Mesenteric fat pad (tissue), 1 donor: ENCODE measurements around the gene CDKN2B-AS1. TPM values are rescaled to one million over a fixed set of nuclear protein-coding genes. Genes with fewer than 3 reads are reported as not detected.

ENCODE experiments used
- DNase-seq: peaks from one replicate; pipeline ENCODE4 v3.0.0-alpha.2; 2020; ENCODE audit warnings: low spot score
- total RNA-seq: library from RNA; stranded (reverse); fragmentation: NEBNext Ultra II Directional; extraction: Animal tissue kit (Norgen Biotek cat#: 25700); gene quantifications from one replicate; pipeline ENCODE4 v1.2.1, GENCODE V29; 2021
- donor health status: DM: yes; HTN: yes; CAD: no.

Gene CDKN2B-AS1
- total RNA-seq, 1 donor from 2014 or later = 0.64 TPM

DNA sequence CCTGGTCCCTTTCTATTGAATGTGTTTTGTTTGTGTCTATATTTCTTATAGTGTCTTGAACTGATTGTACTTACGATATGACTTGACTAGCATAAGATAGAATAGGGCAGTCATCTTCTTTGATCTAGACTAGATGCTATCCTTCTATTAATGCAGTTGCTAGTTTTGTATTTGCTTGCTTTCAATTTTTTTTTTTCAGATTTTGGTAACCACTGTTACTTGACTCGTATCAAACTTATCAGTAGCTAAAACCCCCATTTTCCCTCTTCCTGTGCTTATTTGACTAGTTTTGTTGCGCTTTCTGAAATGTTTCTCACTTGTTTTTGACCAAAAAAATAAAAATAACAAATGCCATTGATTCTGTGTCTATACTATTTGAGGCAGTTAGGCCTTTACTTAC lies 83.5 kb downstream of the CDKN2B-AS1 start:
- DNase-seq = no peak

DNA sequence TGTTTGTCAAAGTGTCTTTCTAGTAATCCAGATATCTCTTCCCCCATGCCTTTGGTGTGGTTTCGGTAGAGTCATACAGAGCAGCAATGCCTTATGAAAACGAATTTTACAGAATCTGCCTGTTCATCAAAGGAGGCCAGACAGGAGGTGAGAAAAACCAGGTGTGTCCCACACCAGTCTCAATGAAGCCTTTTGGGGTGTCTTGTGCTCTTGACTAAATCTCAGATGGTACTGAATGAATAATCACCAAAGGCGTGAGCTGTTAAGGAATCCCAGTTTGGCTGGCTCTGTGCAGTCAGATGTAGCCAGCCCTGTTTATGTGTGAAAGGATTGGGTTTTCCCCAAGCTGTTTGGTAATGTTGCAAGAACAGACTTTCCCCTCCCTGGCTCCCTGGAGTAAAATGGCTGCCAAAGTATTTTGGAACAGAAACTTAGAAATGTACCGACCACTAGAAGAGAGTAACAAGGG lies 85.3 kb downstream of the CDKN2B-AS1 start:
- no peak for DNase-seq

DNA sequence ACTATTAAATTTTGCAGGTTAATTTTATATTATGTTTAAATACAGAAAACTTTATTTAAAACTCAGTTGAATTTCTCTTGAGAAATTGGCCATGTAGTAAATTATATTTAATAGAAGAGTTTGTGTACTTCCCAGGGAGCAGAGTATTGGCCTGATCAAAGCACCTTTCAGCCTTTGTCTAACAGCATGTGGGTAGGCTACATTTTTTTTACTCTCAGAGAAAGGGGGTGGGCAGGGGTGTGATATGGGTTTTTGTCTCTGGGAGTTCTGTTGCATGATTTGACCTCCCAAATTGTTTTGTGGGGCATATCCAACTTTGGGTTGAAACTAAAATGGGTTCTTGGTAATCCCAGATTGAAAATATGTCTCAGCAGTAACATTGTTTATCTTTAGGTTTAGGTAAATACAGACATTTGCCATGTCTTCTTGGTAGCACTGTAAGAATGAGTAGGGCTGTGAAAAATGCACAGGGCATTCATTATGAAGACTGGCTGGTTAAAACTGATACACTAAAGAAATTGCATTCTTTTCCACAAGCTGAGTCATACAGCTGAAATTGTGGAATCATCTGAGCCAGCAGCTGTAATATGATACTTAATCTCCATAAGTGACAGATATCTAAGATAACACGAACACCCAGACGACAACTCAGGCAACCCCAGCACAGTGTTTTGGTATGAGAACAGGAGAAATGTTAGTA lies 89.9 kb downstream of the CDKN2B-AS1 start:
- DNase-seq = no peak

DNA sequence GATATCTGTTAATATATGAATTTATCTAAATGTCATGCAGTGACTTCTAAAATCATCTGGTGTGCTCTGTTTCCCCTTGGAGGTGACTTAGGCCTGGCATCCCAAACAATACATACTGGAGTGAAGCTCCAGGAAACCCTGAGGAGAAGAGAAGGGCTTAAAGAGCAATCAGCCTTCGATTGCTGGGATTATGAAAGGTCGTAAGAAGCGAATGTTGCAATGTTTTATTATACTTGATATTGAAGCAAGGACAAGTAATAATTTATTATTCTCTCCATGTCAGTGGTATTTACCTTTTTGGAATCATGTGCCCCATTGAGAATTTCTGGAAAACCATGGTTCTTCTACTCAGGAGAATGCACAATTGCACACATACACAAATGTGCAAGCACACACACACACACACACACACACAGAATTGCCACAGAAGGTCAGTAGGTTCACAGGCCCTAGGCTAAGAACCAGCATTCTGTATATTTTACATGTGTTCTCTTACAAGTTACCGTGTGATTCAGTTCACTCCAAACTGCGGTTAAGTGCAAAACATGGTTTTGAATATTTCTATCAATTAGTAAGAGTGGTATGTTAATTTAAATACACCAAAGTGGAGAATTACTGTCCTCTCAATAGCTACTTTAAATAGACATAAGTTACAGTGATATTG lies 93.6 kb downstream of the CDKN2B-AS1 start:
- DNase-seq = no peak

DNA sequence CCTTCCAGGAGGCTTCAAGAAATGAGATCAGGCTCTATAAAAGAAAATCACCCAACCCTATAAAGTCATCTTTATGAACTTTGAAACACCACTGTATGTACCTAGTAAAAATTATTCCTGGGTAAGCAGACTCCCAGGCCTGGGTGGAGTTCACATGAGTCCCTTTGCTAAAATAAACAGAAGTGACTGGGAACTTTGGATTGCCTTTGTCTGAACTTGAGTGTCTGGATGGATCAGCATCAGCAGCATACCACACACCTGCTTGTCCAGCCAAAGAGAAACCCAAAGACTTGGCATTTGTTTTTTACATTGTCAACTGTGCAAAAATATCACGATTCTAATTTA lies 94.1 kb downstream of the CDKN2B-AS1 start:
- DNase-seq = no peak

DNA sequence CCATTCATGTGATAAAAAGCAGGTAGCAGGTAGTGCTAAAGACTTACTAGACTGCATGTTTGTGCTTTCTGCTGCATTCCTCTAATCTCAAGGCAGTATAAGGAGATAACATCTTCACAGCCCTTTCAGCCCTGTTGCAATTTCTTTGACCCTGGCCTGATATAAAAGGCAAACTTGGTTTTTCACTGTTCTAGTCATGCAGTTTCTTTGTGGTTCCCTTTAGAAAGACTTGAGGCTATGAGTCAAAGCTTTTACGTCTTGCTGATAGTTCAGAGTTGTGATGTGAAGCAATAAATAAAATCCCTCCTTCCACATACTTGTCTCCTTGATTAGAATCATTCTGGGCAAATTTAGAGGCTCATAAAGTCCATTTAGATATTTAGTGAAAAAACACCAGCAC lies 103.1 kb downstream of the CDKN2B-AS1 start:
- DNase-seq = no peak

DNA sequence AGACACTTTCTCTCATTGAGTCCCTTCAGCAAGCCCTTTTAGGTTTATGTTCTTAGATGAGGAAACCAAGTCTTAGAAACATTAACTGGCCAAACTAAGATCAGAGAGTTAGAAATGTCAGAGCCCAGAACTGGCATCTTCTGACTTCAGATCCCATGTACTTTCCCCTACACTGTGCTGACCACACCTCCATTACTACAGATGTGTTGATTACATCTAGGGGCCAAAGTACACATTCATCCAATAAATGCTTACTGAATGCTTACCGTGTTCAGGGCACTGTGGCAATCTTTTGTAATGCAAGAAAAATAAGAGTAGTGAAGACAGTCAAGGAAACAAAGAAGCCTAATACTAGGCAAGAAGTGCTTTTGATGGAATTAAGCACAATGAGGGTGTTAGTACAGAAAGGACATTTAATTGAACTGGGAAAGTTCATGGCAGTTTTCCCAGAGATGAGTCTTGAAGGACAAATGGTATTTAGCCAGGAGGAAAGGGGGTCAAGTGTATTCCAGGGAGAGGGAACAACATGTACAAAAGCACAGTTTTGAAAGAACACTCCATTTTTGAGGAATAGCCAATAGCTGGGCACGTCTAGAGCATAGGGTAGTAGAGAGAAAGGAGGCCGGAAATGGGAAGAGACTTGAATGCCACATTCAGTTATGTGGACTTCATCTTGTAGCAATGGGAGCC lies 104.2 kb downstream of the CDKN2B-AS1 start:
- no peak for DNase-seq

DNA sequence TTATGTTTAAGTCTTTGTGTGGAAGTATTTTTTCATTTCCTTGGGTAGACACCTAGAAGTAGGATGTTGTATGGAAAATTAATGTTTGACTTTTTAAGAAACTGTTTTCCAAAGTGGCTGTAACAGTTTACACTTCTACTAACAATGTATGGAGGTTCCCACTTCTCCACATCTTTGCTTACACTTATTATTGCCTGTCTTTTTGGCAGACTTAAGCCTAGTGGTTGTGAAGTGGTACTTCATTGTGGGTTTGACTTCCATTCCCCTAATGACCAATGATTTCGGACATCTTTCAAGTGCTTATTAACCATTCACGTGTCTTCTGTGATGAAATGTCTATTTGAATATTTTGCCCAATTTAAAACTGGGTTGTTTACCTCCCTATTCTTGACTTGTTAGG lies 106.0 kb downstream of the CDKN2B-AS1 start:
- DNase-seq = no peak

DNA sequence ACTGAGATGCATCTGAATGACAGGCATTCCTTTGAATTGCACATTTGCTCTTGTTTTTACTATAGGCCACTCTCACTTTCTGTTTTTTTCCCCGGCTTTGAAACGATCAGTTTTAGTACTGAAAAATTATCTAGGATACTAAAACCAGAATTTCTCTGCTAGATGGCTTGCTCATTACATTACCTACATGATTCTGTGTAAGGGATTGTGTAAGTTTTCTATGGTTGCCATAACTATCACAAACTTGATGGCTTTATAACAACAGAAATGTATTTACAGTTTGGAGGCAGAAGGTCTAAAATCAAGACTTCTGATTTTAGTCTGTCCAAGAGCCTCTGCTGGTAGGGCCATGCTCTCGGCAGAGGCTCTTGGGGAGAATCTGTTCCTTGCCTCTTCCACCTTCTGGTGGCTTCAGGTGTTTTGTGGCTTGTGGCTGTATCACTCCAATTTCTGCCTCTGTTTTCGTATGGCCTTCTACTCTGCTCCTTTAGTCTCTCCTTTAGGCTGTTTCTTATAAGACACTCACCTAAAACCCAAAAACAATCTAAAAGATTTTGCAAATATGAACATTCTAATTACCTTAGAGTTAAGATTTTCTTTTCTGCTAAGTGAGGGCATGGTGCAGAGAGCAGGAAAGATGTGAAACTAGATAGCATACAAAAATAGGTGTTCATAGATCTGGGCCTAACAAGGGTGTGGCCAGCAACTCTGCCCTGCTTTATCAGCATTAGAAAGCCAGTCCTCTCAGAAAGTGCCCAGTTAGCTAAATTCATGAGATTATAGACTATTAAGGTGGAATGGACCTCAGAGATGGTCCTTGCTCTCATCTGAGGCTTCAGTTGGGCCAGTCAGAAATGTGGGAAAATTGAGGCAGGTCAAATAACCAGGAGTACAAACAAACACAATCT lies 107.8 kb downstream of the CDKN2B-AS1 start:
- DNase-seq = no peak

DNA sequence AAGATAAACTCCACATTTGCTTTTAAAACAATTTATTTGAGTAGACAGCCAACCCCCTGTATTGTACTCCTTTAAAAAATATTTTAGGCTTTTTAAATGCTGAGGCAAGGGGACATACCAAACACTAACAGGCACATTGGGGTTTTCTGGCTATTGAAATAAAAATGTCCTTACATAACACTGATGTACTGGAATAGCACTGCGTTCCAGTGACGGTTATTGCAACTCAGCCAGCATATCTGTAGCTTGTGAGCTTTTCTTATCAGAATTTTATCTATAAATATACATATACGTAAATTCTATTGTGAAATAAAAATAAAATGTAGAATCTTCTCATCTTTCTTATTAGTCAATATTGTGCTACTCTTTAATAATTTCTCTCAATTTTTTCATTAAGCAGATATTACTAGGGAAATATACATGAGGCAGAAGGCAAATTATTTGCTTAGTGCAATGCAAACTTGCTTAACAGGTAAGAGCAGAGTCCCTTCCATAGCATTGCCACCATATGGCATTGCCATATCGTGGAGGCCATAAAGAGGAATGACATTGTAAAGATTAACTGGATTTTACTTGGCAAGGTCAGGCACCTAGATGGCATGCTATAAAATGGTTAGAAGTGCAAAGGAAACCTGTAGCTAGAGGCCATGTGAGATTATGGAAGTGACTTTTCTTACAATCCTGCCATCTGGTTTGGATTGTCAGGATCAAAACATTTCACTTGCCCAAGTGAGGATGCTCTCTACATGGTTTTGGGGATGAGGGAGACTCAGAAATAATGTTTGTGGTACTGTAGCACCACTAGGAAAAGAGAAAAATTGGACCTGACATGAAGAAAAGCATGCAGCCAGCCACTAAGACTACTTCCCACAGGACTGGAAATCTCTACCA lies 109.3 kb downstream of the CDKN2B-AS1 start:
- no peak for DNase-seq

DNA sequence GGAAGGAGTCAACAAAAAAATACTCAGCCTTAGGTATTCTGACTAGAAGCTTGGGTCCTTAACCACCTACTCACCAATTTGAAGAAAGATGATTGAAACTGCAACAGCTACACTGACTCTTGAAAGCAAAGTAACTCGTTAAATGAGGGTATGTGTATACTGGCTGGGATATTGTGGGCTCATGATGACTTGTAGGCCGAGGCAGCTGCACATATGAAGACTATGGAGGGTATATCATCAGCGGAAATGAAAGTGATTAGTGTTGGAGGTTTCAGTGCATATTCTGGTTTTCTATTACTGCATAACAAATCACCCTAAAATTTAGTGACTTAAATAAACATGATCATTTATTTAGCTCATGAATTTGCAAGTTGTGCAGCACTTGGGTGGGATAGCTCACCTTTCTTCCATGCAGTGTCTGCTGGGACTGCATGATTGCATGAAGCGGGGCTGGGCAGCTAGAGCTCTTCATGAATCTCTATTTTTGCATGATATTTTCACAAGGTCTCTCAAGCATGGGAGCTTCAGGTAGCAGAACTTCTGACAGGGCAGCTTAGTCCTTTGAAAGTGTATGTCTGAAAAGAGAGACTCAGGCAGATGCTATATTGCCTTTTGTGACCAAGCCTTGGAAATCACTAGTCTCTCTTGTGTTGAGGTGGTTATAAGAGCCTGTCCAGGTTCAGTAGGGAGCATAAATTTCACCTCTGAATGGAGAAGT lies 110.6 kb downstream of the CDKN2B-AS1 start:
- no peak for DNase-seq

DNA sequence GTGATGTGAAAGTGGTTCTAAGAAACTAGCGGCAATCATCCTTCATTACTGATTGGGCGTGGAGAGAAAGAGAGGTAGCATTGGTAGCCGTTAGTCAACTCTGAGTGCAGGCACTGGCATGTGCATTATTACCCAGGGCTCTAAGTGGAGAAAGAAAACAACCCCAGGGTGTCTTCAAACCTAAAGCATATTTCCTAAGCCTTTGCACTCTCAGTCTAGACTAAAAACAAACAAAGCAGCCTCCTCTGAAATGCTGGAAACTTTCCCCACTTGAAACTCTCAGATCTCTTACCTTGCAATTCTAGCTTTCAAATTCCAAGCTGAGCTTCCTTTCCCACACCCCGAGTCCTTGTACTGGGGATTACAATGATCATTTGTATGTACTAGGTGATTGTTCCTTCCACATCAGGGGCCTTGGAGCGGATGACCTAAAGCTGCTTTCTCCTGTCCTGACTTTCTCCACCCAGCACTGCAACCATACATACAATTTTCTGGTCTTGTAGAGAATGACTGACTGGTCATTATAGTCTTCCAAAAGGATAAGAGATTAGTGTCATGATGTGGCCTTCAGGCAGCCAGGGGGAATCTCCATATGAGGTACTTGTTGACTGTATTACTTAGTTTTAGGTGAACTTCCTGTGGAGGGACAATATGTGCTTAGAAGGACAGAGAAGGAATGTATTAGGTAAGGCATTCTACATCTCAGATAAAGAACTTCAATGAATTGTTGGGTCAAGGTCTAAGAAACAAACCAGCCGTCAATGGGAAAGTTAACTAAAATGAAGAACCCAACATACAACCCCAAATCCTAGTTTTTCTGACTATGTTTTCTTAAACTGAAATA lies 112.8 kb downstream of the CDKN2B-AS1 start:
- no peak for DNase-seq

DNA sequence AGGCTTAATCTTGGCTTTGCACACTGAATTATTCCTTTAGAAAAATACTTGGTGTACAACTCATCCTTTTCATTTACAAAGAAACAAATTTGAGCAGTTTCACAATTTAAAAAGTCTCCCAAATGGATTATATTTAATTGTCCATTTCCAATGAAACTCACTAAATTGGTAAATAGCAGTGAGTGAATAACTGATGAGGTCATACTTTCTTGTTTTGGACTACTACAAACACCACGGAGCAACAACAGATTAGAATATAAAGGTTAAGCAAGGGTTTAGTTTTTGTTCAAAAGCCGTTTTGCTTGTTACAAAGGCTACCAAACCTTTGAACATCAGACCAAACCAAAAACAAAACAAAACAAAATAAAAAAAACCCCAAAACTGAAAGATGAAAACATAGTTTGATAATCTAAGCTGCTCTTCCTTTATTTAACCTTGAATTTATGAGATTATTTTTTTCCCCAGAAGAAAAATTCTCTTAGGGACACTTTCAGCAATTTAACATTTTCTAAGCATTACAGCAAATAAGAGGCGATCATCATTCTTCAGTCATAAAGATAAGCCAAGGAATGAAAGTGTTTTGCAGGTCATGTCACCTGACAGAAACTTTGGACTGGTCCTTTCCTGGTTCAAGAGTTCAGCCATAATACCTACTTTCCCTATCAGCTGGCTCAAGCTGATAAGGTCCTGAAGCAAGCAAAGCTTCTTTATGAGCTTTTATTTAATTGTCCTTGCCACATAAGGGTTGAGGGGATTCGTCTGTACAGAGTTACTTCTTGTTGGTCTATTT lies 114.2 kb downstream of the CDKN2B-AS1 start:
- no peak for DNase-seq

DNA sequence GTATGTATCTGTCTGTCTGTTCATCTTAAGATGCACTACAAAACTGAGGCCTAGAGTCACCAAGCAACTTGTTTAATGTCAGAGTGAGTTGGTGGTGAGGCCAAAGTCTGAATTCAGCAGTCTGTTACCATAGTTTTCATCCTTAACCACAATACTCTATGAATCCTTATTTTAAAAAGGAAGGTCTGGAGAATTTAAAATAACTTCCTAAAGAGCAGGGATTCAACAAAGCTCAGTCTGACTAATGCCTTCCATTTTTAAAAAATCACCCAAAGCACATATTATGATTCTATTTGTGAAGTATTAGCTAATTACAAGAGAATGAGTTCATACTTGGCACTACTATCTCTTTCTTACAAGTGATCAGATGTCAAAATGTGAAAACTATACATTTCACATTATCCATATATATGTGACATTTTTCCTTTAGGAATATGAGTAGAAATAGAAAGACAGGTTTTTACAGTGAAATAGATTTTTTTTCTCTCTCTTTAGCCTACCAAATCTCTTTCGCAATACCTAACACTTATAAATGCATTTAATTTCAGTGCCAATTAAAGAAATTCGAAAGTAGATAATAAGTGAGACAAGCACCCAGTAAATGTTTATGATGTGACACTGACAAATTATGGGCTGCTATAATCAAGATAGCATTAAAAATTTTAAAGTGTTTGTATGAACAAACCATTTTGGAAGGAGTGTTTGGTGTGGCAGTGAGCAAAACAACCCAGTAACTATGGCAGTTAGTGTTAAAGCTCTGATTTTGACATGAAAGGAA lies 116.8 kb downstream of the CDKN2B-AS1 start:
- DNase-seq = no peak

DNA sequence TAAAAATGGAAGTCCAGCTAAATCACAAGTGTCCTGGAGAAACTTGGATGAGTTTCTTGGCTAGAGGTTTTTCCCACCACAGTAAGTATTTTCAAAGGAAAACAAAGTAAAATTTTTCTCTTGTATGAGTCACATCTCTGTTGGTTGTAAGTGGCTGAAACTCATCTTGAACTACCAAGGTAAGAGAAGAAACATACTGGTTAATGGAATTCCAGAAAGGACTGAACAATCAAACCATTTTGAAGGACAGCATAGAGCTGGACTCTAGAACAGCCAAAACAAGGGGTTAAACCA lies 117.3 kb downstream of the CDKN2B-AS1 start:
- no peak for DNase-seq

DNA sequence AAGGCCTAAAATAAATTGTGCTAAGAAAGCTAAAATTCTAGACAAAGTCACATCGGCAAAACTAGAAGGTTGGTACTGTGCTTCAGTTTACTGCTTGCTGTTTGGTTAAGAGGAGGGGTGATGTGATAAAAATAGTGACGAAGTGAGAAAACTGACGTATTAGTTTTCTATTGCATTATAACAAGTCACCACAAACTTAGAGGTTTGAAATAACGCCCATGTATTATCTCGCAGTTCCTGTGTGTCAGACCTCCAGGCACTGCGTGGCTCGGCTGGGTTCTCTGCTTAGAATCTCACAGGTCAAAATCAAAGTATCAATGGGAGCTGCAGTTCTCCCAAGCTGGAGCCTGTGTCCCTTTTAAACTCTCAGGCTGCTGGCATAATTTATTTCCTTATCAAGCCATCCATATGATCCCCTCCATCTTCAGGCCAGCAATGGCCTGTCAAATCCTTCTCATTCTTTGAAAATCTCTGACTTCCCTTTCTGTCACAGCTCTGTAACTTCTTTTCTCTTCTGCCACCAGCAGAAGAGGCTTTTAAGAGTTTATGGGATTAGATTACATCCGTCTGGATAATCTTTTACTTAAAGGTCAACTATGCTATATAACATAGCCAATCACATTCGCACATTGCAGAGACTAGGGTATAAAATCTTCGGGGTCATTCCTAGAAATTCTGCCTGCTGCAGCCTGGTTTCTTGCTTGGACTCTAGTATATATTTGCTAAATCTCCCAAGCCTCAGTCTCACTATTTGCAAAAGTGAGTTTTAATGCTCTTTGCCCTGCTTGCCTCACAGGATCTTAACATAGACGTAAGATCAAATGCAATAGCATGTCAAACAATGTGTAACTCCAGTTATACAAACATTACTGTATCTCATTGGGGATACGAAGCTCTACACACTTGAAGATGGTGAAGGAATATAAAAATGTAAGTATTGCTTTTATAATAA lies 118.6 kb downstream of the CDKN2B-AS1 start:
- no peak for DNase-seq
